PC-9 (cell line): Measurements from ENCODE around the gene DLGAP4.

Experiments used
- EZH2 ChIP-seq: fragments of 200-600 bp; sonication (generic); IDR thresholded peaks from 2 replicates; pipeline ENCODE4 v1.8.0; 2017; ENCODE audit warnings: antibody characterized with exemption, low read depth
- TF ChIP-seq, protein P1 (sequence below): fragments of 200-600 bp; sonication (generic); conservative IDR thresholded peaks from 2 replicates; pipeline ENCODE4 v1.6.1; 2017; ENCODE audit warnings: mixed run types, antibody characterized with exemption, mild to moderate bottlenecking, moderate library complexity

- TF ChIP-seq, protein P1, sequence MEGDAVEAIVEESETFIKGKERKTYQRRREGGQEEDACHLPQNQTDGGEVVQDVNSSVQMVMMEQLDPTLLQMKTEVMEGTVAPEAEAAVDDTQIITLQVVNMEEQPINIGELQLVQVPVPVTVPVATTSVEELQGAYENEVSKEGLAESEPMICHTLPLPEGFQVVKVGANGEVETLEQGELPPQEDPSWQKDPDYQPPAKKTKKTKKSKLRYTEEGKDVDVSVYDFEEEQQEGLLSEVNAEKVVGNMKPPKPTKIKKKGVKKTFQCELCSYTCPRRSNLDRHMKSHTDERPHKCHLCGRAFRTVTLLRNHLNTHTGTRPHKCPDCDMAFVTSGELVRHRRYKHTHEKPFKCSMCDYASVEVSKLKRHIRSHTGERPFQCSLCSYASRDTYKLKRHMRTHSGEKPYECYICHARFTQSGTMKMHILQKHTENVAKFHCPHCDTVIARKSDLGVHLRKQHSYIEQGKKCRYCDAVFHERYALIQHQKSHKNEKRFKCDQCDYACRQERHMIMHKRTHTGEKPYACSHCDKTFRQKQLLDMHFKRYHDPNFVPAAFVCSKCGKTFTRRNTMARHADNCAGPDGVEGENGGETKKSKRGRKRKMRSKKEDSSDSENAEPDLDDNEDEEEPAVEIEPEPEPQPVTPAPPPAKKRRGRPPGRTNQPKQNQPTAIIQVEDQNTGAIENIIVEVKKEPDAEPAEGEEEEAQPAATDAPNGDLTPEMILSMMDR = no peak
- TF ChIP-seq EZH2 = no peak
These were observed 140.4 kb downstream of the DLGAP4 start for GRCh38 chr20:36446557-36446956.
